SU-DHL-6 (cell line): ENCODE results near the gene CORO1C.
"Not testable (repeated sequence)": the region's sequence is repeated elsewhere in the genome, so short reads cannot be mapped to it uniquely, and the experiment has no call there.

Experiments
- H2AFZ ChIP-seq: fragments of 200-600 bp; sonication (generic); 2 replicates; pipeline ENCODE4 v1.6.1; 2014; ENCODE audit warnings: low read depth, mild to moderate bottlenecking, moderate library complexity, mixed read lengths, antibody characterized with exemption, low read length; ENCODE audit not compliant: severe bottlenecking
- H3F3A ChIP-seq: fragments of 200-600 bp; shearing (Covaris generic); 2 replicates; pipeline ENCODE4 v1.6.0; 2016; ENCODE audit warnings: antibody characterized with exemption, mild to moderate bottlenecking; ENCODE audit not compliant: insufficient read depth
- H3K27ac ChIP-seq: fragments of 200-600 bp; sonication (generic); 2 replicates; pipeline ENCODE4 v1.5.1; 2016; ENCODE audit warnings: low read depth, mild to moderate bottlenecking, low read length, moderate library complexity, mixed read lengths
- H3K27me3 ChIP-seq: fragments of 200-600 bp; sonication (generic), shearing (Covaris generic); 2 replicates; pipeline ENCODE4 v1.6.0; 2014; ENCODE audit warnings: mild to moderate bottlenecking, low read length
- H3K36me3 ChIP-seq: fragments of 200-600 bp; sonication (generic); 2 replicates; pipeline ENCODE4 v1.6.1; 2014; ENCODE audit warnings: mild to moderate bottlenecking, low read length, mixed read lengths
- H3K4me2 ChIP-seq: fragments of 300-600, 200-600 bp; shearing (Covaris generic), sonication (generic); 2 replicates; pipeline ENCODE4 v1.6.0; 2014; ENCODE audit warnings: low read length, low read depth, mild to moderate bottlenecking; ENCODE audit not compliant: poor library complexity, severe bottlenecking
- H3K4me3 ChIP-seq: fragments of 200-600 bp; sonication (generic); 2 replicates; pipeline ENCODE4 v1.5.1; 2014; ENCODE audit warnings: antibody characterized with exemption, low read length, mild to moderate bottlenecking, mixed read lengths; ENCODE audit not compliant: insufficient read depth, poor library complexity, severe bottlenecking
- H3K79me2 ChIP-seq: fragments of 200-600 bp; sonication (generic); 2 replicates; pipeline ENCODE4 v1.6.1; 2014; ENCODE audit warnings: mild to moderate bottlenecking, low read length, moderate library complexity; ENCODE audit not compliant: insufficient read depth
- H3K9ac ChIP-seq: fragments of 200-600 bp; sonication (generic); 2 replicates; pipeline ENCODE4 v1.7.0; 2014; ENCODE audit warnings: mild to moderate bottlenecking, low read length
- H3K9me2 ChIP-seq: fragments of 200-600 bp; sonication (generic); replicated peaks from 2 replicates; pipeline ENCODE4 v1.6.1; 2014; ENCODE audit warnings: low read length; ENCODE audit not compliant: insufficient read depth
- H3K9me3 ChIP-seq: fragments of 200-600 bp; sonication (generic); 2 replicates; pipeline ENCODE4 v1.6.1; 2014; ENCODE audit warnings: low read length, mixed read lengths; ENCODE audit not compliant: insufficient read depth
- H4K20me1 ChIP-seq: fragments of 200-600 bp; sonication (generic); 2 replicates; pipeline ENCODE4 v1.6.1; 2014; ENCODE audit warnings: low read depth, mild to moderate bottlenecking, antibody characterized with exemption, low read length, moderate library complexity, mixed read lengths
- CTCF ChIP-seq: fragments of 200-600 bp; sonication (generic); IDR thresholded peaks from one replicate; pipeline ENCODE4 v1.5.1; 2017; ENCODE audit warnings: antibody characterized with exemption, mild to moderate bottlenecking, low read length, moderate library complexity; ENCODE audit not compliant: insufficient read depth, poor library complexity, severe bottlenecking
- EZH2phosphoT487 ChIP-seq: fragments of 200-600 bp; sonication (generic), shearing (Covaris generic); conservative IDR thresholded peaks from 2 replicates; pipeline ENCODE4 v1.6.1; 2018; ENCODE audit warnings: mild to moderate bottlenecking, antibody characterized with exemption, low read length, moderate library complexity, mixed read lengths

CORO1C gene

DNA sequence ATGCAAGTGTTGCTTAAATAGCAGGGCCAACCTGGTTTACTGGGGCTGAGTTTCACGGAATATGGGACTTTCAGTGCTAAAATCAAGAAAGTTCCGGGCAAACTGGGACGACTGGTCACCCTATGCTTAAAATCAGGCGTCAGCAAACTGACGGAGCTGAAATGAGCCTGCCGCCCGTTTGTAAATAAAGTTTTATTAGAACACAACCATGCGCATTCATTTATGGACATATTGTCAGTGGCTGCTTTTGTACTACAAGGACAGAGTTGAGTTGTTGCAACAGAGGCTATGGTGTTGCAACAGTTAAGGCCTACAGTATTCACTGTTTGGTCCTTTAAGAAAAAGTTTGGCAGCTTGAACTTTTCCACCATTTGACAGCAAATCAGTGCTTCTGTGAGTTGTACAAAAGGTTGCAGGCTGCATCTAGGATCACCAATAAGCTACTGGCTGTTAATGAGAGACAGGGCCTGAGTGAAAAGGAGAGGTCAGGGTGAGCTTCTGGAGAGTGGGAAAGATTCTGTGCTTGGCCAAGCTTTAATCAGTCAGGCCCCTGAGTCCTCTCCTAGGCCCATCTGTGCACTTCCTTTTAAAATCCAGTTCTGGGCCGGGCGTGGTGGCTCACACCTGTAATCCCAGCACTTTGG, 111.0 kb downstream of the CORO1C start:
- Histone ChIP-seq H3F3A (no peaks in the 10 kb centered on the region), H3K9me3 (peaks cover 7% of the 10 kb centered on the region; the same call in 1 of the 2 replicates), H3K9me2 (no peaks in the 10 kb centered on the region), H3K9ac (no peak overlapping the region), H3K36me3 (no peaks in the 10 kb centered on the region), H3K4me2 (no peak overlapping the region), H2AFZ (no peak overlapping the region), H3K27me3 (no peaks in the 10 kb centered on the region), H3K4me3 (no peak overlapping the region), H4K20me1 (no peaks in the 10 kb centered on the region), H3K79me2 (no peaks in the 10 kb centered on the region), H3K27ac (no peak overlapping the region)
- TF ChIP-seq EZH2phosphoT487 (no peak), CTCF (no peak)

DNA sequence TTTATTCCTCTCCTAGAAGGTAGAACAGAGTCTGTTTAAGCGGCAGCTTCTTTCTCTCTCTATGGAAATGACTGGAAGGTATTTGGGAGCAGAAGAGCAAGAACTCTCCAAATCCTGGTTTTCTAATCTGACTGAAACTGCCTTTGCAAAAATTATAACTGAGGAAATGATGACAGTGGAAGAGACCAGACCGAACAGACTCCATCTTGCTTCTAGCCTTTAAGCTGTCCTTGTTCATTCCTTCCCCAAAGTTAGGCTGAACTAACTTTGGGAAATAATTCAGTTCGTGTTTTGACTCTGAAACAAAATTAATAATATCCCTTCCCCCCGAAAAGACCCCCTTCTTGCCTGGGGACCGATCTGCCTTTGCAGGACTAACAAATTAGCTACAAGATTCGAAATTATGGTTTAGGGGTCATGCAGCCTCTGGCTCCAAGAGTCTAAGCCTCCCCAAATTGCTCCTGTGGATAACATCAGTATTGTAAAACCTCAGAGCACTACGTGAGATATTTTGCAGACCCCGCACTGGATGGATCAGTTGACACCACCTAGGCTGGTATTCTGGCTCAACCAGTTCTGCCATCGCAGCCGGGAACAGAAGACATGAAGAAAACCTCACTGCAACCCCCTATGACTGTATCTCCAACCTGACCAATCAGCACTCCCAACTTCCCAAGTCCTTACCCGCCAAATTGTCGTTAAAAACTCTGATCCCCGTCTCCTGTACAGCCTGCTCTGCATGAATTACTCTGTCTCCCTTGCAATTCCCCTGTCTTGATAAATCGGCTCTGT, 111.8 kb downstream of the CORO1C start:
- no peak overlapping the region for H3K27ac ChIP-seq
- no peak overlapping the region for H3K9ac ChIP-seq
- H3K9me2 ChIP-seq = no peaks in the 10 kb centered on the region
- no peak overlapping the region for H3K4me3 ChIP-seq
- no peaks in the 10 kb centered on the region for H3K36me3 ChIP-seq
- no peaks in the 10 kb centered on the region for H3K27me3 ChIP-seq
- no peak overlapping the region for H3K4me2 ChIP-seq
- H2AFZ ChIP-seq = no peak overlapping the region
- peaks cover 7% of the 10 kb centered on the region; the same call in 1 of the 2 replicates for H3K9me3 ChIP-seq
- TF ChIP-seq EZH2phosphoT487 = no peak
- H3K79me2 ChIP-seq = no peaks in the 10 kb centered on the region
- H3F3A ChIP-seq = no peaks in the 10 kb centered on the region
- H4K20me1 ChIP-seq = no peaks in the 10 kb centered on the region

- H3K36me3 ChIP-seq, H3K4me2 ChIP-seq, H3K9ac ChIP-seq, H3K9me3 ChIP-seq, H3K9me2 ChIP-seq, H3K4me3 ChIP-seq, H2AFZ ChIP-seq, H3K79me2 ChIP-seq, H4K20me1 ChIP-seq, H3K27ac ChIP-seq, H3F3A ChIP-seq, H3K27me3 ChIP-seq: not testable (repeated sequence)
Observed at GRCh38 chr12:108618953-108619274, 112.4 kb downstream of the CORO1C start.

- Histone ChIP-seq H3K4me2 (no peak overlapping the region), H3K9ac (no peak overlapping the region), H3F3A (no peaks in the 10 kb centered on the region), H3K9me2 (no peaks in the 10 kb centered on the region), H3K36me3 (no peaks in the 10 kb centered on the region), H2AFZ (no peak overlapping the region), H3K9me3 (peaks cover 7% of the 10 kb centered on the region; the same call in 1 of the 2 replicates), H3K79me2 (no peaks in the 10 kb centered on the region), H4K20me1 (no peaks in the 10 kb centered on the region), H3K27ac (no peak overlapping the region), H3K27me3 (no peaks in the 10 kb centered on the region), H3K4me3 (no peak overlapping the region)
- TF ChIP-seq CTCF = peak; percentile 94
- TF ChIP-seq EZH2phosphoT487 = no peak
Observed at GRCh38 chr12:108618079-108618952, 113.0 kb downstream of the CORO1C start.
